SK-N-SH treated with all-trans-retinoic acid at 6 μM for 48 hours (cell line): ENCODE results near the gene NPAS2.

Source experiments
- ATAC-seq: fragments of 200-7000 bp; cut with Tn5 transposase; 3 replicates; pipeline ENCODE4 v1.9.1; 2020; ENCODE audit warnings: mild to moderate bottlenecking, moderate library complexity
- ARNTL ChIP-seq: fragments of 450-650 bp; formaldehyde crosslinking; IDR thresholded peaks from 2 replicates; pipeline ENCODE4 v1.5.0; 2020; ENCODE audit warnings: low read depth, mild to moderate bottlenecking, moderate library complexity, borderline replicate concordance
- BACH2 ChIP-seq: fragments of 250-450 bp; sonication (Bioruptor Pico); IDR thresholded peaks from 2 replicates; pipeline ENCODE4 v1.9.0; 2021; ENCODE audit warnings: mild to moderate bottlenecking, borderline replicate concordance
- CREB5 ChIP-seq: fragments of 250-450 bp; sonication (Bioruptor Pico); IDR thresholded peaks from 2 replicates; pipeline ENCODE4 v1.5.1; 2020; ENCODE audit warnings: low read depth, mild to moderate bottlenecking, moderate library complexity
- CSDC2 ChIP-seq: fragments of 250-450 bp; sonication (Bioruptor Pico); IDR thresholded peaks from 2 replicates; pipeline ENCODE4 v1.5.0; 2020; ENCODE audit warnings: mild to moderate bottlenecking, moderate library complexity
- ESRRG ChIP-seq: fragments of 250-450 bp; sonication (Bioruptor Pico); IDR thresholded peaks from 2 replicates; pipeline ENCODE4 v1.6.1; 2021; ENCODE audit warnings: mild to moderate bottlenecking
- GLIS3 ChIP-seq: fragments of 250-450 bp; sonication (Bioruptor Pico); IDR thresholded peaks from 2 replicates; pipeline ENCODE4 v1.5.0; 2020; ENCODE audit warnings: mild to moderate bottlenecking, moderate library complexity
- ISL1 ChIP-seq: fragments of 250-450 bp; sonication (Bioruptor Pico); IDR thresholded peaks from 2 replicates; pipeline ENCODE4 v2.1.2; 2022; ENCODE audit warnings: mild to moderate bottlenecking, moderate library complexity
- OSR1 ChIP-seq: fragments of 250-450 bp; sonication (Bioruptor Pico); IDR thresholded peaks from 2 replicates; pipeline ENCODE4 v1.8.0; 2022; ENCODE audit warnings: moderate library complexity, mild to moderate bottlenecking, inconsistent platforms
- PPARA ChIP-seq: fragments of 250-450 bp; sonication (Bioruptor Pico); IDR thresholded peaks from 2 replicates; pipeline ENCODE4 v1.5.0; 2020; ENCODE audit warnings: mild to moderate bottlenecking, borderline replicate concordance
- RARB ChIP-seq: fragments of 250-450 bp; sonication (Bioruptor Pico); IDR thresholded peaks from 2 replicates; pipeline ENCODE4 v1.8.0; 2021; ENCODE audit warnings: mild to moderate bottlenecking, moderate library complexity
- SNAI2 ChIP-seq: fragments of 250-450 bp; sonication (Bioruptor Pico); IDR thresholded peaks from 2 replicates; pipeline ENCODE4 v1.5.0; 2020; ENCODE audit warnings: mild to moderate bottlenecking, moderate library complexity
- TCF4 ChIP-seq: fragments of 250-450 bp; sonication (Bioruptor Pico); IDR thresholded peaks from 2 replicates; pipeline ENCODE4 v1.8.0; 2021; ENCODE audit warnings: mild to moderate bottlenecking, moderate library complexity, borderline replicate concordance
- TOX ChIP-seq: fragments of 250-450 bp; sonication (Bioruptor Pico); IDR thresholded peaks from 2 replicates; pipeline ENCODE4 v1.8.0; 2021; ENCODE audit warnings: mild to moderate bottlenecking, moderate library complexity, borderline replicate concordance
- TSHZ2 ChIP-seq: fragments of 250-450 bp; sonication (Bioruptor Pico); IDR thresholded peaks from 2 replicates; pipeline ENCODE4 v1.5.0; 2020; ENCODE audit warnings: mild to moderate bottlenecking, moderate library complexity
- ZC3H10 ChIP-seq: fragments of 250-450 bp; sonication (Bioruptor Pico); IDR thresholded peaks from 2 replicates; pipeline ENCODE4 v1.5.1; 2021; ENCODE audit warnings: mild to moderate bottlenecking, moderate library complexity
- ZFP3 ChIP-seq: fragments of 250-450 bp; sonication (Bioruptor Pico); IDR thresholded peaks from 2 replicates; pipeline ENCODE4 v1.5.0; 2020; ENCODE audit warnings: mild to moderate bottlenecking, moderate library complexity
- ZNF565 ChIP-seq: fragments of 450-650 bp; formaldehyde crosslinking; conservative IDR thresholded peaks from 2 replicates; pipeline ENCODE4 v1.5.0; 2020; ENCODE audit warnings: low read depth, mild to moderate bottlenecking, moderate library complexity
- ZNF70 ChIP-seq: fragments of 450-650 bp; formaldehyde crosslinking; IDR thresholded peaks from 2 replicates; pipeline ENCODE4 v1.5.0; 2020; ENCODE audit warnings: mild to moderate bottlenecking, moderate library complexity
- ZNF8 ChIP-seq: fragments of 450-650 bp; formaldehyde crosslinking; IDR thresholded peaks from 2 replicates; pipeline ENCODE4 v1.5.0; 2020; ENCODE audit warnings: mild to moderate bottlenecking, moderate library complexity
- TF ChIP-seq, protein P1 (sequence below): fragments of 250-450 bp; sonication (Bioruptor Pico); IDR thresholded peaks from 2 replicates; pipeline ENCODE4 v1.8.0; 2020; ENCODE audit warnings: mild to moderate bottlenecking, moderate library complexity, borderline replicate concordance
- TF ChIP-seq, protein P2 (sequence below): fragments of 250-450 bp; sonication (Bioruptor Pico); IDR thresholded peaks from 2 replicates; pipeline ENCODE4 v1.5.1; 2021; ENCODE audit warnings: mild to moderate bottlenecking, moderate library complexity

The NPAS2 gene

DNA sequence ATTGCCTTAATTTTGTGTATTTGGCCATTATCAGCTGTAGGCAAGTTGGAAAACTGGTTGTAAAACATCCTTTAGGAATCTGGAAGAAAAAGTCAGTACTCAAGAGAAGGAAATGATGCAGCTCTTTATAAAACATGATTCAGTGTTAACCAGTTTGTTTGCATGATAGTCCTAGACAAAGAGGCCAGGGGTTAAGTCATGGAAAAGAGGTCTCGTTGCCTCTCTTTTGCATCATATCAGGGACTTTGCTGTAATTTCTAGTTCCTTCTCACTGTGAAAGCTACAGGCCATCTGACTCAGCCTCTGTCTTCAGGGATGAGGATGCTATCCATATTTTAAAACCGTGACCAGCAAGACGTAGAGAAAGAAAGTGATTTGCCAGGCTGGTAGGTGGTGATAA lies 38.0 kb downstream of the NPAS2 start:
- no peak for TF ChIP-seq PPARA
- TF ChIP-seq ZFP3: no peak
- TF ChIP-seq ZNF70 (CRISPR knock-in tag): no peak
- no peak for TF ChIP-seq ZC3H10
- TF ChIP-seq ESRRG: no peak
- no peak for TF ChIP-seq ISL1 (CRISPR knock-in tag)
- no peak; the same call in 2 of the 3 replicates for ATAC-seq

GRCh38 chr2:100859902-100860301 lies 40.0 kb downstream of the NPAS2 start:
- no peak for ATAC-seq
- no peak for TF ChIP-seq ZNF8 (CRISPR knock-in tag)
- no peak for TF ChIP-seq OSR1 (CRISPR knock-in tag)
- no peak for TF ChIP-seq ZNF70 (CRISPR knock-in tag)

DNA sequence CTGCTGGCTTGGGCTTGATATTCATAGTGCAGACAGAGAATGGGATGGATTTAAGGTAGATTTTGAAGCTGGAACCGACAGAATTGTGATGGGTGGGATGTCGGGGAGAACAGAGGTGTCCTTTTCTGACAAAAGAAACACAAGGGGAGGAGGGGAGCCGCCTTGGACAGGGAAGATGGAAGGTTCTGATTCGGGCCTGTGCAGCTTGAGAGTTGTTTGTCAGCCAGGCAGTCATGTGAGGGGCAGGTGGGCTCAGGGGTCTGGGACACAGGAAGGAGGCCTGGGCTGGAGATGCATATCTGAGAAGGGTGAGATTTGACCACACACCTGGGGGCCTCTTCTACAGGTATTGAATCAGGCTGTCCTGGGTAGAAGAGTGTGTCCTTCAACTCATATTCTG lies 41.4 kb downstream of the NPAS2 start:
- no peak for ATAC-seq
- TF ChIP-seq ZFP3: no peak
- TF ChIP-seq CSDC2 (CRISPR knock-in tag): no peak
- TF ChIP-seq CREB5 (CRISPR knock-in tag): no peak
- no peak for TF ChIP-seq ZNF70 (CRISPR knock-in tag)
- no peak for TF ChIP-seq ZNF565 (CRISPR knock-in tag)
- TF ChIP-seq ARNTL (CRISPR knock-in tag): no peak

DNA sequence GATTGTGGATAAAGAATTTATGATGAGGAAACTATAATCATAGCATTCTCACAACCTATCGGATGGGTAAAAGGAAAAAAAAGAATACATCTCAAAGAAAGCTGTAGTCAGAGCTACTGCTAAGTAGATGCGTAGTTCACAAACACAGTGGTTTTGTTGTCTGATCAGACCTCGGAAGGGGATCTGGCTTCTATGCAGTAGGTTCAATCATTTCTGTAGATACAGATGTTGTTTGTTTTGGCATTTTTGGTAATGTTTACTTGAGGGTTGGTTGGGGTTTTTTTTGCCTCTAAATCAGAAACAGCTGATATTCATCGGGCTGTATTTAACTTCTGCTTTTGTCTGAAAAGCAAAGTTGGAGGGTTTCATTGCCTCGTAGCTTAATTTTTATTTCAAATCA lies 42.1 kb downstream of the NPAS2 start:
- no peak for ATAC-seq
- TF ChIP-seq TSHZ2 (no peak), PPARA (no peak), SNAI2 (CRISPR knock-in tag) (no peak), ZNF8 (CRISPR knock-in tag) (no peak), ZNF70 (CRISPR knock-in tag) (no peak), ZFP3 (no peak)

DNA sequence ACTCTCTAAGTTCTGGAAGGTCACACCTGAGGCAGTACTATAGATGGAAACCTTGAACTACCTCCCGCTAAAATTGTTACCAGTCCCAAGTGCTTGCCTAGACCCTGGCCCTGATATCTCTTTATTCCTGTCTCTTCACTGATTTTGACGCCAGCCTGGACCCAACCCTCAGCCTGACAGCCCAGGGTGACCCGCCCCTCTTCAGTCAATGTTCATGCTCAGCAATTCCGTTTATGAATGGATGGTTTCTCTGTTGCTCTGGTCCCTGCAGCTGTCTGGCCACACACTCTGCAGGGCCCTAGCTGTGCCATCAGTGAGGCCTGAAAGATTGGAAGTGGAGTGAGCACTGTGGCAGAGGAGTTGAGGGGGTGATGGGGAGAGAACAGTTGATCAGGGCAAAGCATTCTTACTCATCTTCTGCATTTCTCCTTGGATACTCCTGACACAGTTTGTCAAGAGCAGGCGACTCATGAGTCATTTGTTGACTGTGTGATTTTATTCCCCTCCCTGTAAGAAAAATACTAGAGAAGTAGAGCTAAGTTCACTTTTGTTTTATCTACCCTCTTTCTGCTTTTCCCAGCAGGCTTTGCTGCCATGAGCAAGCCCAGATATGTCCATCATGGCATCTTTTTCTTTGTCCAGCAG lies 46.0 kb downstream of the NPAS2 start:
- TF ChIP-seq SNAI2 (CRISPR knock-in tag) (no peak), ZFP3 (no peak), OSR1 (CRISPR knock-in tag) (no peak), TSHZ2 (no peak), TCF4 (CRISPR knock-in tag) (no peak), ISL1 (CRISPR knock-in tag) (no peak), CSDC2 (CRISPR knock-in tag) (no peak), ZNF565 (CRISPR knock-in tag) (no peak), GLIS3 (no peak), ESRRG (no peak), BACH2 (CRISPR knock-in tag) (no peak), RARB (CRISPR knock-in tag) (no peak), ZC3H10 (no peak), ZNF8 (CRISPR knock-in tag) (no peak), TOX (no peak)
- TF ChIP-seq, protein P1, sequence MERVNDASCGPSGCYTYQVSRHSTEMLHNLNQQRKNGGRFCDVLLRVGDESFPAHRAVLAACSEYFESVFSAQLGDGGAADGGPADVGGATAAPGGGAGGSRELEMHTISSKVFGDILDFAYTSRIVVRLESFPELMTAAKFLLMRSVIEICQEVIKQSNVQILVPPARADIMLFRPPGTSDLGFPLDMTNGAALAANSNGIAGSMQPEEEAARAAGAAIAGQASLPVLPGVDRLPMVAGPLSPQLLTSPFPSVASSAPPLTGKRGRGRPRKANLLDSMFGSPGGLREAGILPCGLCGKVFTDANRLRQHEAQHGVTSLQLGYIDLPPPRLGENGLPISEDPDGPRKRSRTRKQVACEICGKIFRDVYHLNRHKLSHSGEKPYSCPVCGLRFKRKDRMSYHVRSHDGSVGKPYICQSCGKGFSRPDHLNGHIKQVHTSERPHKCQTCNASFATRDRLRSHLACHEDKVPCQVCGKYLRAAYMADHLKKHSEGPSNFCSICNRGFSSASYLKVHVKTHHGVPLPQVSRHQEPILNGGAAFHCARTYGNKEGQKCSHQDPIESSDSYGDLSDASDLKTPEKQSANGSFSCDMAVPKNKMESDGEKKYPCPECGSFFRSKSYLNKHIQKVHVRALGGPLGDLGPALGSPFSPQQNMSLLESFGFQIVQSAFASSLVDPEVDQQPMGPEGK: no peak
- TF ChIP-seq, protein P2, sequence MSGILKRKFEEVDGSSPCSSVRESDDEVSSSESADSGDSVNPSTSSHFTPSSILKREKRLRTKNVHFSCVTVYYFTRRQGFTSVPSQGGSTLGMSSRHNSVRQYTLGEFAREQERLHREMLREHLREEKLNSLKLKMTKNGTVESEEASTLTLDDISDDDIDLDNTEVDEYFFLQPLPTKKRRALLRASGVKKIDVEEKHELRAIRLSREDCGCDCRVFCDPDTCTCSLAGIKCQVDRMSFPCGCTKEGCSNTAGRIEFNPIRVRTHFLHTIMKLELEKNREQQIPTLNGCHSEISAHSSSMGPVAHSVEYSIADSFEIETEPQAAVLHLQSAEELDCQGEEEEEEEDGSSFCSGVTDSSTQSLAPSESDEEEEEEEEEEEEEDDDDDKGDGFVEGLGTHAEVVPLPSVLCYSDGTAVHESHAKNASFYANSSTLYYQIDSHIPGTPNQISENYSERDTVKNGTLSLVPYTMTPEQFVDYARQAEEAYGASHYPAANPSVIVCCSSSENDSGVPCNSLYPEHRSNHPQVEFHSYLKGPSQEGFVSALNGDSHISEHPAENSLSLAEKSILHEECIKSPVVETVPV (CRISPR knock-in tag): no peak
- TF ChIP-seq, all 23 proteins: peak for 0
- peak; percentile 66 for ATAC-seq
